Prostate gland (tissue), 2 donors: ENCODE data around the gene A2M.
"Not testable (repeated sequence)": the region's sequence is repeated elsewhere in the genome, so short reads cannot be mapped to it uniquely, and the experiment has no call there.

ENCODE experiments used
- POLR2A ChIP-seq: fragments of 450-650 bp; IDR thresholded peaks from one replicate; pipeline ENCODE4 v1.6.1; 2016; ENCODE audit warnings: antibody characterized with exemption, mild to moderate bottlenecking
- POLR2AphosphoS5 ChIP-seq: sonication (generic); formaldehyde crosslinking; IDR thresholded peaks from one replicate; pipeline ENCODE4 v1.6.1; 2017; ENCODE audit warnings: antibody characterized with exemption
- TF ChIP-seq, protein P1 (sequence below), 4 experiments: fragments of 200-600 bp in 2 of 4; fragments of 450-650 bp in 2 of 4; sonication (generic) in 2 of 4; IDR thresholded peaks; 1 replicate in 3 of 4; 2 replicates in 1 of 4; pipeline ENCODE4 v1.5.1; 2016 to 2019; ENCODE audit warnings: antibody characterized with exemption in 4 of 4, mild to moderate bottlenecking in 2 of 4, moderate library complexity in 2 of 4

DNA sequence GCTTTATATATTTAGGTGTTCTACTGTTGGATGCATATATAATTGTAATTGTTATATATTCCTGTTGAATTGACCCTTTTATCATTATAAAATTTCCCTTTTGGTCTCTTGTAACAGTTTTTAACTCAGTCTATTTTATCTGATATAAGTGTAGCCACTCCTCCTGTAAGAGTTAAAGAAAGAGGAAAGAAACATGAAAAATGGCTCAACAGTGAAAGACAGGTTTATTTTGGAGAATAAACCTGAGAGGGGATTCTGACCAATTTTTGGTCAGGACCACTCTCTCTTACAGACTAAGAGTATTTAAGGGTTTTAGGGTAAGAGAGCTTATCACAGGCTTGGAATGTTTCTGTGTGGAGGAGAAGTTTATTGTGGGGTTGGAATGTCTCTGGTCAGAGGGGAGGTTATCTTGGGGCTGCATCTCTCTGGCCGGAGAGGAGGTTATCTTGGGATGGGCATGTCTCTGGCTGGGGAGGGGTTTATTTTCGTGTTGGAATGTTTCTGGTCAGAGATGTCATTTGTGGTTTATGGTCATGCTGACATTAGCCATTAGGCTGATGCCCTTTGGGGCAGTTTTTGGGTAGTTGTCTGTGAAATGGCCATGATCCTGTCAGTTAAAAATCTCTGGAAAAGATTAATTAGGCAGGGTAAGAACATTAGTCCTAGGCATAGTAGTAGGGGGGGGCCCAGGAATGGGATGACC lies 24.0 kb upstream of the A2M start:
- TF ChIP-seq, protein P1, sequence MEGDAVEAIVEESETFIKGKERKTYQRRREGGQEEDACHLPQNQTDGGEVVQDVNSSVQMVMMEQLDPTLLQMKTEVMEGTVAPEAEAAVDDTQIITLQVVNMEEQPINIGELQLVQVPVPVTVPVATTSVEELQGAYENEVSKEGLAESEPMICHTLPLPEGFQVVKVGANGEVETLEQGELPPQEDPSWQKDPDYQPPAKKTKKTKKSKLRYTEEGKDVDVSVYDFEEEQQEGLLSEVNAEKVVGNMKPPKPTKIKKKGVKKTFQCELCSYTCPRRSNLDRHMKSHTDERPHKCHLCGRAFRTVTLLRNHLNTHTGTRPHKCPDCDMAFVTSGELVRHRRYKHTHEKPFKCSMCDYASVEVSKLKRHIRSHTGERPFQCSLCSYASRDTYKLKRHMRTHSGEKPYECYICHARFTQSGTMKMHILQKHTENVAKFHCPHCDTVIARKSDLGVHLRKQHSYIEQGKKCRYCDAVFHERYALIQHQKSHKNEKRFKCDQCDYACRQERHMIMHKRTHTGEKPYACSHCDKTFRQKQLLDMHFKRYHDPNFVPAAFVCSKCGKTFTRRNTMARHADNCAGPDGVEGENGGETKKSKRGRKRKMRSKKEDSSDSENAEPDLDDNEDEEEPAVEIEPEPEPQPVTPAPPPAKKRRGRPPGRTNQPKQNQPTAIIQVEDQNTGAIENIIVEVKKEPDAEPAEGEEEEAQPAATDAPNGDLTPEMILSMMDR (IDR thresholded peaks at IDR 0.05) = not testable (repeated sequence)
- TF ChIP-seq POLR2A, POLR2AphosphoS5: not testable (repeated sequence)
